Activated B cell treated with CpG ODN at 0.5 μM for 24 hours (primary cell): ENCODE data around the gene MTHFD1L. TPM values are rescaled to one million over a fixed set of nuclear protein-coding genes. Genes with fewer than 3 reads are reported as not detected.

ENCODE experiments used
- ATAC-seq: fragments of 200-7000 bp; cut with Tn5 transposase; one replicate; pipeline ENCODE4 v1.10.0; 2021; ENCODE audit warnings: low read depth, mild to moderate bottlenecking, moderate library complexity
- CTCF ChIA-PET: fragments of 350-600 bp; sonication (Branson Sonifier 250); formaldehyde crosslinking; loops from one replicate; lab custom pipeline; 2021; ENCODE audit warnings: antibody characterized with exemption; lab: Charles Lee
- POLR2A ChIA-PET: fragments of 350-600 bp; sonication (Branson Sonifier 250); formaldehyde crosslinking; loops from one replicate; lab custom pipeline; 2021; ENCODE audit warnings: antibody characterized with exemption; lab: Charles Lee
- DNase-seq: peaks from one replicate; pipeline ENCODE4 v3.0.0; 2022
- H3K27ac Mint-ChIP-seq: one replicate; pipeline ENCODE4 v1.8.0; 2020; ENCODE audit warnings: mixed read lengths
- H3K27me3 Mint-ChIP-seq: one replicate; pipeline ENCODE4 v1.8.0; 2021; ENCODE audit warnings: mixed read lengths
- H3K36me3 Mint-ChIP-seq: one replicate; pipeline ENCODE4 v1.8.0; 2021; ENCODE audit warnings: low read depth, mixed read lengths
- H3K4me1 Mint-ChIP-seq: one replicate; pipeline ENCODE4 v1.8.0; 2021; ENCODE audit warnings: mixed read lengths
- H3K4me3 Mint-ChIP-seq: one replicate; pipeline ENCODE4 v1.8.0; 2020; ENCODE audit warnings: mild to moderate bottlenecking, mixed read lengths
- H3K9me3 Mint-ChIP-seq: one replicate; pipeline ENCODE4 v1.8.0; 2020; ENCODE audit warnings: mixed read lengths
- CTCF ChIP-seq: fragments of 200-600 bp; IDR thresholded peaks from one replicate; pipeline ENCODE4 v1.8.0; 2022; ENCODE audit warnings: antibody characterized with exemption, mild to moderate bottlenecking
- intact Hi-C: fragments of 100-400 bp; cut with micrococcal nuclease; formaldehyde crosslinking; loops from one replicate; pipeline ENCODE4 v1.15.1; 2024
- total RNA-seq: library from RNA; stranded (reverse); gene quantifications from 2 replicates; pipeline ENCODE4 v1.2.3, GENCODE V29; 2022

Gene MTHFD1L
- total RNA-seq, 1 donor from 2014 or later: 60.4 TPM

GRCh38 chr6:151024597-151024996, 159.1 kb downstream of the MTHFD1L start:
- H3K4me3 Mint-ChIP-seq: no peak overlapping the region
- intact Hi-C loops: no loop called here
- POLR2A ChIA-PET: no interaction called here
- peaks cover 38% of the 10 kb centered on the region for H3K36me3 Mint-ChIP-seq
- TF ChIP-seq CTCF: no peak
- H3K9me3 Mint-ChIP-seq: no peaks in the 10 kb centered on the region
- ATAC-seq (no peak), DNase-seq (no peak)
- CTCF ChIA-PET: no interaction called here
- H3K4me1 Mint-ChIP-seq: no peaks in the 10 kb centered on the region
- H3K27ac Mint-ChIP-seq: no peak overlapping the region
- H3K27me3 Mint-ChIP-seq: no peaks in the 10 kb centered on the region

- DNase-seq (no peak), ATAC-seq (no peak)
- H3K36me3 Mint-ChIP-seq: peaks cover 38% of the 10 kb centered on the region
- ChIA-PET CTCF (no interaction called here), POLR2A (no interaction called here)
- intact Hi-C loops: no loop called here
- no peak overlapping the region for H3K27ac Mint-ChIP-seq
- no peaks in the 10 kb centered on the region for H3K9me3 Mint-ChIP-seq
- TF ChIP-seq CTCF: no peak
- H3K27me3 Mint-ChIP-seq: no peaks in the 10 kb centered on the region
- H3K4me3 Mint-ChIP-seq: no peak overlapping the region
- H3K4me1 Mint-ChIP-seq: no peaks in the 10 kb centered on the region
Observed at GRCh38 chr6:151025076-151025475, 159.6 kb downstream of the MTHFD1L start.

GRCh38 chr6:151026041-151026663, 160.7 kb downstream of the MTHFD1L start:
- intact Hi-C loops: no loop called here
- Mint-ChIP-seq H3K36me3 (peaks cover 33% of the 10 kb centered on the region), H3K9me3 (no peaks in the 10 kb centered on the region), H3K27me3 (no peaks in the 10 kb centered on the region), H3K4me1 (no peaks in the 10 kb centered on the region), H3K4me3 (no peak overlapping the region), H3K27ac (no peak overlapping the region)
- TF ChIP-seq CTCF: no peak
- no peak for DNase-seq
- ATAC-seq: no peak
- ChIA-PET POLR2A (no interaction called here), CTCF (interaction anchor here (1.1 to 1.7 kb wide), 3 partner anchors 12 to 450 kb away, joined by 3 to 5 read pairs (median 4); no protein-coding TSS in a partner anchor)

GRCh38 chr6:151027295-151027747, 161.8 kb downstream of the MTHFD1L start:
- intact Hi-C loops: no loop called here
- Mint-ChIP-seq H3K9me3 (no peaks in the 10 kb centered on the region), H3K4me3 (no peak overlapping the region), H3K4me1 (no peaks in the 10 kb centered on the region), H3K27ac (no peak overlapping the region), H3K36me3 (peaks cover 29% of the 10 kb centered on the region), H3K27me3 (no peaks in the 10 kb centered on the region)
- TF ChIP-seq CTCF: no peak
- POLR2A ChIA-PET: no interaction called here
- CTCF ChIA-PET: interaction anchor here (1.4 to 1.7 kb wide), 2 partner anchors 13 to 297 kb away, joined by 4 to 5 read pairs; no protein-coding TSS in a partner anchor
- no peak for DNase-seq
- no peak for ATAC-seq

GRCh38 chr6:151027936-151028838, 162.7 kb downstream of the MTHFD1L start:
- H3K27ac Mint-ChIP-seq: no peak overlapping the region
- ATAC-seq (no peak), DNase-seq (no peak)
- CTCF ChIA-PET: no interaction called here
- H3K36me3 Mint-ChIP-seq: peaks cover 28% of the 10 kb centered on the region
- no peaks in the 10 kb centered on the region for H3K4me1 Mint-ChIP-seq
- TF ChIP-seq CTCF: no peak
- no peaks in the 10 kb centered on the region for H3K9me3 Mint-ChIP-seq
- intact Hi-C loops: no loop called here
- POLR2A ChIA-PET: no interaction called here
- no peak overlapping the region for H3K4me3 Mint-ChIP-seq
- H3K27me3 Mint-ChIP-seq: no peaks in the 10 kb centered on the region
